GM18502 (cell line): ENCODE data around the gene GNA12.

Source experiments
- ATAC-seq: cut with Tn5 transposase; IDR thresholded peaks from one replicate; pipeline ENCODE4 v1.9.1; 2021; ENCODE audit warnings: mild to moderate bottlenecking; ENCODE audit not compliant: unreplicated experiment, poor library complexity

Gene GNA12

DNA sequence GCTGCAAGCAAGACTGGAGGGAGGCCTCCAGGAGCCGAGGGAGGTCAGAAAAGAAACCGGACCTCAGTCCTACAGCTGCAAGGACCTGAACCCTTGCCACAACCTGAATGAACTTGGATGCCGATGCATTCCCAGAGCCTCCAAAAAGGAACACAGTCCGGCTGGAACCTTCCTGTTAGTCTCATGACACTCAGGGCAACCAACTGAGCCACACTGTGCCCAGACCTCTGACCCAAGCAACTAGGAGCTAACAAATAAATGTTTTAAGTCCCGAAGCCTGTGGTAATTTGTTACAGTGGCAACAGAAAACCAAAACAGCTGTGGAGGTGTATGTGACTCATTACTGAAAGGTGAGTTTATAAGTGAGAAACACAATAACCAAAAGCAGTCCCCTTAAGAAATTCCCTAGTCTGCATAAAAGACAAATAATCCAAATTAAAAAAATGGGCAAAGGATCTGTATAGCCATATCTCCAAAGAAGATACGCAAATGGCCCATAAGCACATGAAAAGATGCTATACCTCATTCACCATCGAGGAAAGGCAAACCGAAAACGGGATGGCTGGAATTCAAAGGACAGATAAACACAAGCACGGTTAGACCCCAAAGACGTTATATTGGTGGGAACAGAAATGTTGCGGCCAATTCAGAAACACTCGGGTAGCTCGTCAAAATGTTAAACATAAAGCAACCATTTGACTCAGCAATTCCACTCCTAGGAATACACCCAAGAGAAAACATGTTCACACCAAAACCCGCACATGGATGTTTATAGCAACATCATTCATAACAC lies 24.8 kb downstream of the GNA12 start:
- peak; percentile 40 for ATAC-seq

DNA sequence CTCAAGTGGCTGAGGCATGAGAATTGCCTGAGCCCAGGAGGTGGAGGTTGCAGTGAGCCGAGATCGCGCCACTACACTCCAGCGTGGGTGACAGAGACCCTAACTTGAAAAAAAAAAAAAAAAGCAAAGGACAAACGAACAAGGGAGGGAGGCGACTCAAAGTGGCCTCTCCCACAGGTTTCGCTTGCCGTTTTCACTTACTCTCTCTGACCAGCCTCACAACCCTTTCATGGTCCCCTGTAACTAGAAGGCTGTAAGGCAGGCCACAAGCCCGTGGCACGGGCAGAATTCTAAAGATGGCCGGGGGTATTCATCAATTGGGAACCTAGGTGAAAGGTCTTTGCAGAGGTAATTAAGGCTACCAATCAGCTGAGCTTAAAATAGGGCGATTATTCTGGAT lies 25.5 kb downstream of the GNA12 start:
- no peak for ATAC-seq

DNA sequence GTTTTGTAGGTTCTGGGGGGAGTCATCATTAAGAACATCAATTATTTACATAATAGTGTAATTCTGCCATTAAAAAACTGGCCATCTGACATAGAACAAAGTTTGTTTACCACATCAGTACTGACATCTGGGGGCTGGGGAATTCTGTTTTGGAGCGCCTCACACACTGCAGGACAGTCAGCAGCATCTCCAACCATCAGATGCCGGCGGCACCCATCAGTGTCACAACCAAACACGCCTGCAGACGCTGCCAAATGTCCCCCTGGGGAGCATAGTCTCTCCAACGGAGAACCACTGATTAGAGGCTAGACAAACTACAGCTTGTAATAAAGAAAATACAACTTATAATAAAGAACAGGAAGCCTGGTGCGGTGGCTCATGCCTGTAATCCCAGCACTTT lies 26.0 kb downstream of the GNA12 start:
- ATAC-seq, result no peak

DNA sequence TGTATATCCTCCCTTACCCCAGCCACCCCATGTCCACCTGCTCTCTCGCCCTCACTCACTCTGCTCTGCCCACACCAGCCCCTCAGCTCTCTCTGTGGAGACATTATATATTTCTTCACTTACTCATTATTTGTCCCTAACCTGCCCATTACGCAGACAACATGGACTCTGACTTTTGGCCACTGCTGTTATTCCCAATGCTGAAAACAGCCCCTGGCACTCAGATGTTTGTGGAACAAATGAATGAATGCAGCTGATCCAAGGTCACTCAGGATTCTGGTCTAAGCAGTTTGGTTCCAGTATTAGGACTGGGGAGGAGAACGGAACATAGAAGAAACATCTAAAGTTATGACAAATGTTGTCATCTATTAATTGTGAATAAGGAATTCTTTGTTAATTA lies 26.7 kb downstream of the GNA12 start:
- ATAC-seq, result no peak

DNA sequence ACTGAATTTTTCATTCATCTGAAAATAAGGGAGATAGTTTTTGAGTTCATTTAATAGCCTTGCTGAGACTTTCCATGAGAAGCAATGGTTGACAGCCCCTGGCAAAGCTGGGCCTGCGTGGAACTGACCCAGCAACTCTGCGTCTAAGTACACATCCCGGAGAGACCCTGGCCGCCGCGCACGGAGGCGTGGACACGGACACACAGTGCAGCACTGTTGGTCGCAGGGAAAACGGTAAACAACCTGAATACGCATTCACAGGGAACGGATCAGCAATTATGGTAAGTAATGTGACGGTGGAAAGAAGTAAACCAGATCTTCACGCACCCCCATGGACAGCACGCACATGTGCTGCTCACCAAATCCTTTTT lies 28.2 kb downstream of the GNA12 start:
- ATAC-seq, result no peak

DNA sequence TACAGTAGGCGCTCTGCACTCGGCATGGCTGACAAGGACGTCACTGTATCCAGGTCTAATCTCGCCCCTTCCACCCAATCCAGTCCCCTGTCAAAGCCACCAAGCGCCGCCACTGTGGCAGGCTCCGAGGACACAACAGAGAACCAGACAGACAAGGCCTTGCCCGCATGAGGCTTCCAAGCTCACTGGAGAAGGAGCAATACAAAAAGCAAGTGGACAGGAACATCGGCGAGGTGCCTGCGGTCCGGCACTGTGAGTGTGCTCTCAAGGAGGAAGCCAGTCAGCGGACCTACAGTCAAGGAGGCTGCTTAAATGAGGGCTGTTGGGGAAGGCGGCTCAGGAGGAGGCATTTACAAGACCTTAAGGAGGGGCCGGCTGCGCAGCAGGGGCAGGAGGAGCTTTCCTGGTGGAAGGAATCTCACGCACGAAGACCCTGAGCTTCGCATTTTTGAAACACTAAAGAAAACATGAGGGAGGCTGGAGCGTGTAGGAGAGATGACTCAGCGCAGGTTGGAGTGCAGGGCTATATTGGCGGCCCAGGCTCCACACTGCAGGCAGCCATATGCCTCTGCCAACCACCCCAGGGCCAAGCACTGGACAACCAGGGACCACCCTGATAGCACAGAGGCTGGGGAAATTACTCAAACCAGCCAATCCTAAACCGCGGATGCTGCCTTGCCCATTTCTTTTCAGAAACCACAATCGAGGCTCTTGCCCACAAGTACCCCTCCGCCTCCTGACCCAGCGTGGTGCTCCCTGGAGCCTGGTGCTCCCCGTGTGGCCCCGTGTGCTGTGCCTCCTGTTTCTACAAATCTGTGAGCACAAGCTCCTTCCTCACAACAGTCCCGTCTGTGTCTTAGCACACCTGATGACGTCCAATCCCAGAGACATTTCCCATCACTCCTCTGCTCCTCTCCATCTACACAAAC lies 28.9 kb downstream of the GNA12 start:
- ATAC-seq, result no peak

DNA sequence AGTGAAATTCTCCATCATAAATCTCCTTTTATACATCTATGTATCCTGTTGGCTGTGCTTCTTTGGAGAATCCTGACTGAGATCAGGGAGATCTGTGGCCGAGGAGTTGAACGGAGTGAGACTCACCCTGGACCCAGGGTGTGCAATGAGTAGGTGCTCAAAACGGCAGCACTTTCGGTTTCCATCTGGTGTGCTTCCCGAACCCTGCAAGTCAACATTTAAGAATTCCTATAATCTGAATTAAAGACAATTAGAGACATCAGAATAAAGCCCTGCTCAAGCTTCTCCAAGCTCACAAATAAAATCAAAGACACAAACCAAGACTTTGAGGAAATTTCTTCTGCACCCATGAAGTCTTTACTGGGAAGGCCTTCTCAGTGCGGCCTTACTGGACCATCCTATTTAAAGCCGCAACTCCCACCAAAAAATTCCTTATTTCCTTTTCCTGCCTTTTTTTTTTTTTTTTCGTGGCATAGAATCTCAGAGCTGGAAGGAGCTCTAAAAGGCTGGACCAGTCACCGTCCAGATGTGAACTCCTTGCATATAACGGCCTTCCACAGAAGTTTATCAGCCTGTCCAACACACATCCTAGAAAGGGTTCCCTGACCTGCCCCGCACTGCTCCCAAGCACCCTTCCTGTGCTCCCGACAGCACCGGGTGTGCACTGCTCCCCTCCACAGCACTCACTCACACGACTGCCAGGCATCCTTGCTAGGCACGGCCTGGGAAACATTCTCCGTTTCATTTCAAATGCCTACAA lies 29.7 kb downstream of the GNA12 start:
- ATAC-seq, result no peak

DNA sequence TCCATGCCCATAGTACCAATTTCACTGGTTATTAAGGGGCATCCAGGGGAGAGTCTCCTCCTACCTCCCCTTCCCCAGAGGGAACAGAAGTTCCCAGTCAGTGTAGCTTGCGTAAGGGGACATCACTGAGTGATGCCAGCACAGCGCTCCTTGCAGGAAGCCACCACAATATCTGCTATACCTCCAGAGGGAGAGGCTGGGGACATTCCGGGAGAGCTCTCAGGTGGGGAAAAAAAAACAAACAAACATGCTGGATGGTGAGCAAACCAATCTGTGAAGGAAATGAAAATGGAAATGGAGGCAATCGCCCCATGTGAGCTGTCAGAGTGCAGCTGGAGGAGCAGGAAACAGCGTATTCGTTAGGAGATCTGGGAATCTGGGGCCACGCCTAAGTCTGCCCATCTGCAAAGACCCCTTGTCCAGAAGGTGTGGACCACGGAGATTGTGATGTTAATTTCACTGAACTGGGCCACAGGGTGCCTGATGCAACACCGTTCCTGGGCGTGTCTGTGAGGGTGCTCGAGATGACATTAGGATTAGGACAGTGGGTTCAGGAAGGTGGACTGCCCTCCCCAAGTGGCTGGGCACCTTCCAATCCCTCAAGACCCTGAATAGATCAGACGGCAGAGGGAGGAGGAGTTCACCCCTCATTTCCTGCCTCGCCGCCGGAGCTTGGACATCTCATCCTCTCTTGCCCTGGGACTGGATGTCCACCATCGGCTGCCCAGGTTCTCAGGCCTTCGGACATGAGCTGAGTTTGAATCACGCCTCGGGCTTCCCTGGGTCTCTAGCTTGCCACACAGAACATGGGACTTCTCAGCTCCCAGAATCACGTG lies 30.5 kb downstream of the GNA12 start:
- ATAC-seq, result no peak

DNA sequence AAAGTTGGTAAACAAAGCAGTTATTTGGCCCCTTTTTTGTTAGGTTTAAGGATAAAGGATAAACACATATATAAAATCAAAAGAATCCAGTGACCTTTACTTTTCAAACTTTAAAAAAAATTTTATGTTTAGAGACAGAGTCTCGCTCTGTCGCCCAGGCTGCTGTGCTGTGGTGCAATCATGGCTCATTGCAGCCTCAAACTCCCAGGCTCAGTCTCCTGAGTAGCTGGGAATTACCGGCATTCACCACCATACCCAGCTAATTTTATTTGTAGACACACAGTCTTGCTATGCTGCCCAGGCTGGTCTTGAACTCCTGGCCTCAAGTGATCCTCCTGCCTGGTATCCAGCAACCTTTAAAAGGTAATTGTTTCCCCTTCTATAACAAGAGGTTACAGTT lies 31.3 kb downstream of the GNA12 start:
- ATAC-seq, result no peak

DNA sequence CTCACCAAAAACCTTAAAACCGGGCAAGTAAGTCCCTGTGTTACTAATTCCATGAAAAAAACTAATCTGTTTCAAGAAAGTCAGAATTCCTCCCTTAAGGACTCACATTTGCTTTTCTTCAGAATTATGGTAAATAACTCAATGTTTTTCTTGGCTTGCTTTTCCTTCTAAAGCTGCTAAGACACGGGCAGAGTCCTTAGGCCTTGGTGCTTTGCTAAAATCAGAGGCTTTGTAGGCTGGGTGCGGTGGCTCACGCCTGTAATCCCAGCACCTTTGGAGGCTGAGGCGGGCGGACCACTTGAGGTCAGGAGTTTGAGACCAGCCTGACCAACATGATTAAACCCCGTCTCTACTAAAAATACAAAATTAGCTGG lies 32.0 kb downstream of the GNA12 start:
- ATAC-seq, result no peak

DNA sequence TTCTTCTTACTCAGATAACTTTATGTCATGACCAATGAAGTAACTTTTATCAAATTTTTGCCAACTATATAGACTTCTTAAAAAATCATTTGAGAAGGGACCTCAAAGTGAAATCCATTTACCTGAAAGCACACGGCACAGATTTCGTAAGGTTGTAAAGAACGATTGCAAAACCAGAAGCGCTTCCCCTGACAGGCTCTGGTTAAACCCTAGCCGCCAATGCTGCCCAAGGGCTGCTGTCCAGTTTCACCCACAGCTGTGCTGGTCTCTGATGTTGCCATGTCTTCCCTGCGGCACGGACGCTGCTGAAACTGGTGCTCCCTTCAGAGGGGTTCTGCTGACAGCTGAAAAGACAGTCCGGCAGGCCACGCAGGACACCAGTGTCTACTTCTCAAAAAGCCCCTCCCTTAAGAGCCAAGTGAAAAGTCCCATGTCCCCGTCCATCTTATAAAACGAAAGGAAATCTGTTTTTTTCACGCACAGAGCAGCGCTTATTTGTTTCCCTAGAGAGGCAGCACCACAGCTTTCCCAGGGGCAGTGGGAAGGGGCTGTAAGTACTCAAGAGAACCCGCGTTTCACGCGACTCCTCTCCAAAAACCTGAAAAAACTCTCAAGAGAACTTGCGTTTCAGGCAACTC lies 32.5 kb downstream of the GNA12 start:
- ATAC-seq, result no peak

DNA sequence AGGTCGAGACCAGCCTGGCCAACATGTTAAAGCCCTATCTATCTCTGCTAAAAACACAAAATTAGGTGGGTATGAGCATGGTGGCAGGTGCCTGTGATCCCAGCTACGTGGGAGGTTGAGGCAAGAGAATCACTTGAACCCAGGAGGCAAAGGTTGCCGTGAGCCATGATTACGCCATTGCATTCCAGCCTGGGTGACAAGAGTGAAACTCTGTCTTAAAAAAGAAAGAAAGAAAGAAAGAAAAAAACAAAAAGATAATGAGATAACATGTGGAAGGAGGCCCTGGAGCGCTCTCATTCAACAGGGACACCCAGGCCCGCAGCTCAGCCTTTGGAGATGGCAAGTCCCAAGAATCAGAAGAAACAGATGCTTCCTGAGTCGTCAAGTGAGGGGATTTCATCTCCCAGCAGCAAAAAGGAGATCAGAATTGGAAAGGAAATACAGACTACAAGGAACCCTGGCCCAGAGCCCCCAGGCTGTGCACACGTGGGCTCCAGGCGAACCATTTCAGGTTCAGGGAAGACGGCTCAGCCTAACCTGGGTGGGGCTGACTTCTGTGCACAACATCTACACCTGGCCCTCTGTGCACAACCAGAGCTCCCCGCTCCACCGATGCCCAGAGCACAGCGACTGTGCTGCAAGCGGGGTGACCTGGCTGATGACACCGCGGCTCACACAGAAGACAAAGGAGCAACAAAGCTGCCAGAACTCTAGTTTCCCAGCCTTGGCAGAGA lies 33.3 kb downstream of the GNA12 start:
- no peak for ATAC-seq

DNA sequence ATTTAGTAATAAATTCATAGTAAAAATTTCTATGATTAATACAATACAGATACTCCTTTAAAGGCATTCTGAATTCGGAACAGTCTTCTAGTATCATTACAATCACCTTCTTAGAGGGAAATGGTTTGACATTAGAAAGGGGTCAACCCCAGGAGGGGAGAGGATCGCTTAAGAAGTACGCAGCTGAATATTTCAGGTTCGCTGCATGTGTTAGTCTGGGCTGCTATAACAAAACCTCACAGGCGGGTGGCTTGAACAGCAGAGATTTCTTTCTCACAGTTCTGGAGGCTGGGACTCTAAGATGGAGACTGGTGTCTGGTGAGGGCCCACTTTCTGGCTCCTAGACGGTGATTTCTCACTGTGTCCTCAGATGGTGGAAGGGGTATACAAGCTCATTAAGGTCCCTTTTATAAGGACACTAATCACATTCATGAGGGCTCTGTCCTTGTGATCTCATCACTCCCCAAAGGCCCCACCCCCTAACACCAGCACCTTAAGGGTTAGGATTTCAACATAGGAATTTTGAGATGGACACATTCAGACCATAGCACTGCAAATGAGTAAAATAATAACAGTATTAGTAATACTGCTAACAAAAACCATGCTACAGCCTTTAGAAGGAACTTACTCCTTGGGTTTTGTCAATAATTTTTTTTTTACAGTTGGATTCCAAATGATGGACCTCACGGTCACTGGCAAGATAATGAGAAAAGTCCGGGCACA lies 34.0 kb downstream of the GNA12 start:
- ATAC-seq, result no peak

DNA sequence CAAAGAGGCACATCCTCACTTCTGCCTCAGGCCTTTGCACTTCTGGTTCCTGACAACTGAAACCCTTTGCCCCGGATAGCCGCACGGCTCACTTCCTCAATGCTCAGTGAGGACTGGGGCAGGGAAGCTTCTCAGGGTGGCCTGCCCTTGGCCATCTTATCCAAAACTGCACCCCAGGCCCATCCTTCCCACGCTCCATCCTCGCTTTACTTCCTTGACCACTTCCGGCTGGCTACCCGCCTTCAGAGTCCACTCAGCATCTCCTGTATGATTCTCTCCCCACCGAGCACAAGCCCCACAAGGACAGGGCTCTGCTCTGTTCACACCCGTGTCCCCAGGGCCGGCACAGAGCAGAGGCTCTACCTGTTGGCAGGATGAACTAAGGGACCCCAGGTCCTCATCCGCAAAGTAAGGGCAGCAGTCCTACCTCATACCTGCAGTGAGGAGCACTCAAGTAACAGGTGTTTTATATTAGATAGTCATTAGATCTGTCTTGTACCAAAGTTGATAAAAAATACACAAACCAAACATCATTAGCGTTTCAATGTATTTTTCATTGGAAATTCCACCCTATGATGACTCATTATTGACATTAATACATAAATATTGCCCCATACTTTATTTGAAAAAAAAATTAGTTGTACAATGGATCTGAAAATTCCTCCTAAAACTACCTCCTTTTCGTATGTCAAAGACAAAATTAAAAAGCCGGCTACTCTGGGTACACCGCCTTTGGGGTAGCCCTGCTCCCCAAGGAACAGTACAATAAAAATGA lies 35.0 kb downstream of the GNA12 start:
- ATAC-seq, result peak; percentile 52

DNA sequence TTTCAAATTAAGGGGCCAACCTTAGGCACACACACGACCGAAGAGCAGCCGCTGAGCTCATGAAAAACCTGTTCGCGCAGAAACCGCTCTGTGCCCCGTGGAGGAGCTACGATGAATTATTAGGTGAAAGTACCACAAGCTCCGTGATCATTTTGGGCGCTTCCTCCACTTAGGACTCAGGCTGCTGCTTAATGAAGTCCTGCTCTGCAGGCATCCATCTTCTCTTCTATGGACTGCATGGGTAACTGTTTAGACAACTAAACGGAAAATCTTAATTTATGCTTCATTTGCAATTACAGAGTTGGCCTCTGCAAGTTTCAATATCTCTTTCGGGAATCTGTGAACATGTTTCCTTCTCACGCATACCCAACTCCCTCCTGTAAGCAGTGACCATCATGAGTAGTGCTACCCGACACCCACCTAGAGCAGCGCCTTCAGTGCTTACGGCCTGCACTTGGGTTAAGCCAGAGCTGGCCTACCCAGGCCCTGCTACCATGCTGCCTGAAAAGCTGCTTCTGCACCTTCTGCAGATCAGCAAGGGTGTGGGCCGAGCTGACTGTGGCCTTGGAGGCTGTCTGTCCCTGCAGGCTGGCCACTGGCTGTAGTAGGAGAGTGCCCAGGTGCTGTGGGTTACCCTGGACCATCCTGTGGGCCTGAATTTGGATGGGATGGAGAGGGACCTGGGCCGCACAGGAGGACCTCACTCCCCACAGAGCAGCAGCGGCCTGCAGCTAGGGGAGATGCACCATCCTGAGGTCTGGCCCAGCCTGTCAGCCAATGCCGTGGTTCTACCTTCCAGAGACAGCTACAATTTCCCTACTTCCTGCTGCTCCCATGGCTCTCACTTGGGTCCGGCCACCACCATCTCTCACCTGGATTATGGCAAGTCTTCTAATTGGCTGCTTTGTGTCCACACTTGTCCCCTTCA lies 36.0 kb downstream of the GNA12 start:
- peak; percentile 84 for ATAC-seq

DNA sequence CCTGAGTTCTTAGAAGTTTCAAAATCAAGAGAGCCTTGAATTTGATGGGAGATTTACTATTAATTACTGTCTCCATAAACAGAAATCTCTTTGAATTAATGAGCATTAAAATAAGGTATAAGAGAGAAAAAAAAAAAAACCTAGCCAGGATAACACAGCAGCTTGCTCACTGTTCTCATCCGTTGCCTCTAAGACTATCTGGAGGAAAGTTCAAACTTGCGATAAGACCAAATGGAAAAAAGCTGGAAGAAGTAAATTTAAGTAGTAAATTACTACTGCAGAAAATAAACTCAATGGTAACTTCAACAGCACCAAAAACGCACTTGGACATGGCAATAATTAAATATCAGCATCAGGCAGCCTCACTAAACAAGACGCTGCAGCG lies 36.7 kb downstream of the GNA12 start:
- ATAC-seq, result no peak

DNA sequence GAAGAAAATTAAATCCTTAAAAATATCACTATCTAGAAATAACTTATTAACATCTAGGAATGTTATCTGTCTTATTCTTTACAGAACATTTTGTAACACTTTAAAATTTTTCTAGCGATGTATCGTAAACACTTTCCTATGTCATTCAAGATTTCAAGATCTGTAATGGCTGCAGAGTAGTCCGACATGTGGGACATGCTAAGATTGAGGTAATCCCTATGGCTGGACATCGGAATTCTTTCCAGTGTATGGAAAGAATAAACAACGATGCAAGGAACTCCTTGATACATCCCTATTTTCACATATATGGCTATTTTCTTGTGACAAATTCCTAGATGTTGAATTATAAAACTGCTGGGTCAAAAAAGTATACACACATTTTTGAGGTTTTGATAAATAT lies 37.5 kb downstream of the GNA12 start:
- ATAC-seq, result no peak
